ENCODE data around the gene MVB12B.

Gene MVB12B

GRCh38 chr9:126330536-126330935 is 3.9 kb downstream of the MVB12B start:
- no peak for DNase-seq (ENCODE audit: low spot score)
- FAIRE-seq: no peak

DNA sequence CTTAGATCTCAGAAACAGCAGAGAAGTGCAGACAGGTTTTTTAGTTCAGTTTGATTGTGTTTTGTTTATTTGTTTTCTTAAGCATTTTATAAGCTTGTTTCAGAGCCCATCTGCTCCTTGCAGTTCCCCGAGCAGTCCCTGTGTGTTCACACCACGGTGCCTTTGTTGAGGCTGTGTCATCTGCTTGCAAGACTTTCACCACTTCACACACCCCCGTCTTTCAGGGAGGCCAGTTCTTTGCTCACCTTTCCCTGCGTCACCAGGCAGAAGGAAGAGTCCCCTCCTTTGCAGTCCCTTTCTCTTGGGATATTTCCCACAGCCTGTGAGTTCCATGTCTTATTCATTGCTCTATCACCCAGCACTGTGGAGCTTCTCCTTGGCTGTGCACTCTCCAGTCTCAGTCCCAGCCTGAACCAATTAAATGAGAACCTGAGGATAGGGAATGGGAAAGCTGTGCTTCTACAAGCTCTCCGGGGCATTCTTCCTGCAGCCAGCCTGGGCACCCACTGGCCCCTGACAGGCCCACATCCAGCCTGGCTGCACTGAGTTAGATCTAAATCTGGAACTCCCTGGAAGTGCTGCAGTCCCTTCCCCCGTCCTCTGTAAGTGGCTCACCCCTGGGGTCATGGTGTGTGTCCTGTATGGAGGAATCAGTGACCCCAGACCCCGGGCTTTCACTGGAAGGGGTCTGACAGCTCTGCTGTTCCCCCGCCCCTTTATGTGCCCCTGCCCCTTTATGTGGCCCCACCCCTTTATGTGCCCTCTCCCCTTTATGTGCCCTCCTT is 5.5 kb downstream of the MVB12B start:
- no peak for FAIRE-seq
- DNase-seq (ENCODE audit: low spot score): no peak

GRCh38 chr9:126334721-126335621 is 8.3 kb downstream of the MVB12B start:
- FAIRE-seq (no peak), DNase-seq (ENCODE audit: low spot score) (no peak)

DNA sequence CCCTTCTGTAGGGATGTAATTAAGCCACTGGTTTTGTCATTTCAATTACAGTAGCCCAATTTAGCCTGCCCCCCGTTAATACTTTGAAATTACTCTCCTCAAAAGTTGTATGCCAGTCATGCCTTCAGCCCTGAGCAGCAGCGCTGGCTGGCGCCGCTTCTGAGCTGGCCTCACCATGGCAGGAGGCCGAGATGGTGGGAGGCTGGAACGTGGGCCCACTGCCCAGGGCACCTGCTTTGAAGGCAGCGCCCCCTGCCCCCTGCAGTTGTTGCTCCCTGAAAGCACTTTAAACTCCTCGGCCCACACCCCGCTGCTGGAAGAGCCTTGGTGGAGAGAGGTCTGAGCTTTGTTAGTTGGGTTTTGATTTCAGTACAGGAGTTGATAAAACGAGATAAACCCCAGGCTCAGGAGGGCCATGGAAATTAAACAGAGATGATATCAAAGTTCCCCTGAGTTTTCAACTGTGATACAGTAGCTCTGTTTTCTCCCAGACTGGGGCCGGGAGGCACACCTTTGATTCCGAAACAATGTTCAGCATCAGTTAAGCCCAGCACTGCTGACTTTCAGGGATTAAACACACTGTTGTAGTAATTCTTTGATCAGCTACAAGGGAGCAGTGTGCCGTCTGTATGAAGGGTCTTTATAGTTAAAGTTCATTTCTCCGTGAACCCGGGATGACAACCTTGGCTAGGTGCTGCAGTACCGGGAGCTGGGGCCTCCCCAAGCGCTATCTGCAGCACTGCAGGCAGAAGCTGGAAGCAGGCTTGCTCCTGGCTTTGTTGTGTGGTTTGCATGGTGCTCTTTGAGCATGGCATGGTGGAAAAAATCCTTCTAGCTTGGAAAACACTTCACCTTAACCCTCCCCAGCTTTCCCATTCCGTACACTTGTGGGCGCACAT is 9.5 kb downstream of the MVB12B start:
- DNase-seq (ENCODE audit: low spot score) (no peak), FAIRE-seq (no peak)

GRCh38 chr9:126336736-126337325 is 10.2 kb downstream of the MVB12B start:
- FAIRE-seq (no peak), DNase-seq (ENCODE audit: low spot score) (no peak)

DNA sequence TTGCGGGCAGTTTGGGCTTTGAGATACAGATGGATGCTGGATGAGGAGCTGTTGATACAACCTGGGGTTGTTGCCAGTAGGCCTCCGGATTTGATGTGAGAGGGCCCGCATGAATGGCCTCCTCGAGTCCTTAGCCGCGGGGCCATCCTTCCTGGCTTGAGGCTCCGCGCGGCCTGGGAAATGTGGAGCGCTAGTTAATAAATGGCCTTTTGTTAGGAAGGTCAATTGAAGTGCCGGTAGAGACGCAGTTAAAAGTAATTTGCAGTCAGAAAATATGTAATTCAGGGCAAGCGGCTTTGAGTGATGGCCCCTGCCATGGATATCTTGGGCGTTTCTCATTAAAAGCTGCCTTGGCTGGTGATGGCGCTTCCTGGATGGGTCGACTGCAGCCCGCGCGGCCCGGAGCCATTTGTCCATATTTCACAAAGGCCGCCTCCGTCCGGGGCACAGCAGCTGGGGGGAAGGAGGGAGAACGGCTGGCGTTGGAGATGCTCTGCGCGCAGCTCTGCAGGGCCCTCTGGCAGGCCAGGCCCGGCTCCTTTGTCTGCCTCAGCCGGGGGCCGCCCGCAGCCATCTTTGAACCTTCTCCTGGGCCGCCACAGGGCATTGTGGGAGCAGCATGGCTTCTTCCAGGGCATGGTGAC is 11.2 kb downstream of the MVB12B start:
- no peak for FAIRE-seq
- no peak for DNase-seq (ENCODE audit: low spot score)

DNA sequence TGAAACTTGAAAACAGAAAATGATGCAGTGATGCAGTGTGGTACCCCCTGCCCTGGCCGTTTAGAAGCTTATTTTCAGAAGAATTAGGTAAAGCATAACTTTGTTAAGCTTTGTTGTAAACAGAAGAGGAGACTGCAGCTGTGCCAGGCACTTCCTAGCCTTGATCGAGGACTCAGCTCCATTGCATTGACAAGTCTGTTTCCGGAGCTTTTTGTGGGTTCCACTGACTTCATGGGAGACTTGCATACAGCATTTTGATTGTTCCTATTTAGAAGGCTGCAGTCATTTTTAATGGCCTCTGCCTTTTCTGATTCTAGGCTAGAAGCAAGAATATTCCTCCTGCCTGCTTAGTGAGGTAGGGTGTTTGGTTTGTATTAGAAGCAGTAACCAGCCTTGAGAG is 12.3 kb downstream of the MVB12B start:
- FAIRE-seq (no peak), DNase-seq (ENCODE audit: low spot score) (no peak)

DNA sequence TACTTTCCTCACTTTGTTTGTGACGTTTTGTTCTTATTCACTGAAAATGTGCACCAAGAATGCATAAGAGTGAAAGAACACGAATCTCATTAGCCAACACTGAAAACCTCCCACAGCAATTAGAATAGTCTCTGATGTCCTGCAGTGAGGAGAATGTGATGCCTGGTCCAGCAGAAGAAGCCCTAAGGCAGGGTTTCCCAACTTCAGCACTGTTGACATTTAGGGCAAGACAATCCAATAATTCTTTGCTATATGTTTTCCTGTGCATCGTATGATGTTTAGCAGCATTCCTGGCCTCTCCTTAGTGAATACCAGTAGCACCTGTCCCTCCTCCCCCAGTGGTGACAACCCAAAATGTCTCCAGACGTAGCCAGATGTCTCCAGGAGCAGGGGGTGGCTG is 14.8 kb downstream of the MVB12B start:
- FAIRE-seq: no peak
- no peak for DNase-seq (ENCODE audit: low spot score)

DNA sequence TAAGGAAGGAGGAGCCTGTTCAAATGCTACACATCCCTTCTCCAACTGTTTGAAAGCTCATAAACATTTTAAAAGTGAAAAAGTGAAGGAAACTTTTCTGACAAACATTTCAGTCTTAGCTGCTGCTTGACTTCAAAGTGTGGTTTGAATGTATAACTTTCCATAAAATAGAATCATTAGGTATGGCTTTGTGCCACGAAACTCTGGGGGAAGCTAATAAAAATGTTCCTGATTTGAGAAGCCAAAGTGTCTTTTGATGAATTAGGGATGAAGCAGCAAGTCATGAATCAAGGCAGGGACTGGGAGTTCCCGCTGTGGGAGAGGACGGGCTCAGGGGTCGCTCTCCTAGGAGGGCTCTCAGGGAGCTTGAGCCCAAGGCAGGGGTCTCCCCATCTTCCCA is 15.3 kb downstream of the MVB12B start:
- DNase-seq (ENCODE audit: low spot score) (no peak), FAIRE-seq (no peak)

- no peak for DNase-seq (ENCODE audit: low spot score)
- no peak for FAIRE-seq
These were observed 16.0 kb downstream of the MVB12B start for GRCh38 chr9:126342621-126343031.

GRCh38 chr9:126343271-126343700 is 16.7 kb downstream of the MVB12B start:
- no peak for DNase-seq (ENCODE audit: low spot score)
- FAIRE-seq: no peak

DNA sequence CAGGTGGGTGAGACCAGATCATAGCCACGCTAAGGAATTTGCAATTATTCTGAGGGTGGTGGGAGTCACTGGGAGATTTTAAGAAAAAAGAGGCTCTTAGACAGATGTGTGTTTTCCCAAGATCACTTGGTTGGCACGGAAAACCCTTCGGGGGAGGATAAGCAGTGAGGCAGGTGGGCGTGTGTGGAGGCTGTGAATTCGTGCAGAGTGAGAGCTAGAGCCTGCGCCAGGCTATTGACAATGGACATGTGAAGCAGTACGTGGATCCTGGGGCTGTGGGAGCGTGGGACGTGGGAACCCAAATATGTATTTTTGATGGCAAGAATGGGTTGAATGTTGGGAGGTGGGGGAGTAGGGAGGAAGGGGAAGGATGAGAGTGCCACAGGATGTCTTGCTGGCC is 19.4 kb downstream of the MVB12B start:
- FAIRE-seq: no peak
- DNase-seq (ENCODE audit: low spot score): no peak

DNA sequence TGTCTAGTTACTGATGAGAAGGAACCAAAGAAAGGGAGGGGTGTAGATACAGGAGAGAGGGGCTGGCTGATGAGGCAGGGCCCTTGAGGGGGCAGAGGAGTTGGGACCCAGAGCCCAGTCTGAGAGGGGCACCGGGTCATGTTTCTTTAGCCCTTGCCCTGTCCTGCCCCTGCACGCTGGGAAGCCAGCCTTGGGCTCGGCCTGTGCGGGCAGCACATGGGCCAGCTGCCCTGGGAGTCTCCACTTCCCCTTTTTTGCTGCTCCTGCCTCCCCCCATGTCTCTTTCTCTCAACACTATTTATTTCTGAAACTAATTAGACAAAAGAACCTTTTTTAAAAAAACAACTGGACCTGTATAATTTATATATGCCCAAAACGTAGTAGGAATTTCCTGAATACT is 20.5 kb downstream of the MVB12B start:
- FAIRE-seq (no peak), DNase-seq (ENCODE audit: low spot score) (no peak)

GRCh38 chr9:126347911-126348760 is 21.5 kb downstream of the MVB12B start:
- no peak for FAIRE-seq

DNA sequence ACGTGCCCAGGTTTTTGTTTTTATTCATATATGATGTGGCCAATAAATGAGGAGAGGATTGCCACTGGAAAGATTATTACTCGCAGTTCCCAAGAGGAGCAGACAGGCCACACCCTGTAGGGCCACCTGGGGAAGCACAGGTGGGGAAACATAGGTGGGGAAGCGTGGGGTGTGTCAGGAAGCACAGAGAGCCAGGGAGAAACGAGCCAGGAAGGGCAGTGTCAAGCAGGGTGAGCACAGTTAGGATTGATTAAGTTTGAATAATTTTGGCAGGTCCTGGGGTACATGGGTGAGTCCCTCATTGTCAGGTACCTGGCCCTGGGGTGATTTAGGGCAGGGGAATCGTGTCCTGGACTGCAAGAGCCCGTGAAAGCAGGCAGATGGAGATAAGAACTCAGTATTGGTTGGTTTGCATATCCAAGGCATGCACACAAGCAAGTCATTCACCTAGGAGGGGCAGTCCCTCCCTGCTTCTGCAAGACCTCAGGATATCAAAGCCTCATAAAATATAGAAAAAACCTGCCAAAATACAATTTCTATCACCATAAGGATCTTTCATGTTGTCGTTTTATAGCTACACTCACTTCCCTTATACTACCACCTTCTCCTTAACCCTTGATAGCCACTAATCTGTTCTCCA is 22.4 kb downstream of the MVB12B start:
- no peak for DNase-seq (ENCODE audit: low spot score)
- FAIRE-seq: no peak

More at GRCh38 chr9:126347911-126348760, 21.5 kb downstream of the MVB12B start:
- DNase-seq (ENCODE audit: low spot score): no peak

GRCh38 chr9:126354887-126355770 is 28.5 kb downstream of the MVB12B start:
- FAIRE-seq: no peak
- DNase-seq (ENCODE audit: low spot score): no peak

DNA sequence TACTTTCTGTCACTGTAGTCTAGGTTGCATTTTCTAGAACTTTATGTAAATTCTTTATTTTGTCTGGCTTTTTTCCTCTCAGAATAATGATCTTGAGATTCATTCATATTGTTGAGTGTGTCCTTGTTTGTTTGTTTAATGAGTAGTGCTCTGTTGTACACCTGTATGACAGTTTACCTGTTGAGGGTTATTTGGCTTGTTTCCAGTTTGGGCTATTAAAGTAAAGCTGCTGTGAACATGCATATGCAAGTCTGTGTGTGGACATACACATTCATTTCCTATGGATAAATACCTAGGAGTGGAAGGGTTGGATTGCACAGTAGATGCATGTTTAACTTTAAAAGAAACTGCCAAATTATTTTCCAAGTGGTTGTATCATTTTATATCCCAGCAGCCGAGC is 30.4 kb downstream of the MVB12B start:
- DNase-seq (ENCODE audit: low spot score): no peak
- no peak for FAIRE-seq

GRCh38 chr9:126360073-126360472 is 33.4 kb downstream of the MVB12B start:
- no peak for FAIRE-seq

More at GRCh38 chr9:126360073-126360472, 33.4 kb downstream of the MVB12B start:
- DNase-seq (ENCODE audit: low spot score): no peak

Data from RCC 7860 (cell line).